GM12873 (cell line): Measurements from ENCODE around the gene SNX33.

ENCODE experiments used
- TF ChIP-seq, protein P1 (sequence below): IDR thresholded peaks from 2 replicates; pipeline ENCODE4 v1.5.1; 2012; ENCODE audit warnings: low read depth, mild to moderate bottlenecking, moderate library complexity, low read length, control low read depth; ENCODE audit not compliant: insufficient read depth; ENCODE audit errors: missing control alignments

SNX33 gene

DNA sequence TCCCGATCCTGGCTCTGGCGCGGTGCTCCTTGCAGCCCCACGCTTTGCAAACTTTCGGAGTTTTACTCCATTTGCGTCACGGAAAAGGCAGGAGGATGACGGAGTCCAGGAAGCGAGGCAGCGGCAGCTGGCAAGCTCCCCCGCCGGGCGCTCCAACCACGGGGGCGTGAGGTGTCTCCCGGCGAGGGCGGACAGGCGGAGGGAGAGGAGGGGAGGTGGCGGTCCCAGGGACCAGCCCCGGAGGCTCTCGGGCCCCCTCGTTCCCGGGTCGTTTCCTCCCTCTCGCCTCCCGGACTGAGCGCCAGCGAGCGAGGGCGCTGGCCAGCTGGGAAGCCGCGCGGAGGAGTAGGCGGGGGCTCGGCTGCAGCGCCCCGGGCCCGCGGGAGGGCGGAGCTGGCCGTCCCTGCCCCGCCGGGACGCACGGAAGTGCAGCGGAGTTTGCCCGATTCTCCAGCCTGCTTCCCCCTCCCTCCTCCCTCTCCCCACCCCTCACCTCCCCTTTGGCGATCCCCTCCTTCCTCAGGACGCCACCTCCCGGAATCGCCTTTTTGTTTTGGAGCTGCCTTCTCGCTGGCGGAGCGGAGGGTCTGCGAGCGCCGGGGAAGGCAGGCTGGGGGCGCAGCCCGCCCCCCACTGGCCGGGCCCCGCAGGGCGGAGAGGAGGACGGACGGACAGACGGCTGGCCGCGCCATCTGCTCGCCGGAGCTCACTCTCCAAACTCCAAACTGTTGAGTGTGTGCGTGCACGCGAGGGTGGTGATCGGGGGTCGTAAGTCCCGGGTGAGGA lies at the start of gene SNX33:
Gene SNX33 (plus strand): TSS at position 543 of the 786 bp plus-strand sequence. CDS start 1,191 bp downstream, outside the sequence.
- TF ChIP-seq, protein P1, sequence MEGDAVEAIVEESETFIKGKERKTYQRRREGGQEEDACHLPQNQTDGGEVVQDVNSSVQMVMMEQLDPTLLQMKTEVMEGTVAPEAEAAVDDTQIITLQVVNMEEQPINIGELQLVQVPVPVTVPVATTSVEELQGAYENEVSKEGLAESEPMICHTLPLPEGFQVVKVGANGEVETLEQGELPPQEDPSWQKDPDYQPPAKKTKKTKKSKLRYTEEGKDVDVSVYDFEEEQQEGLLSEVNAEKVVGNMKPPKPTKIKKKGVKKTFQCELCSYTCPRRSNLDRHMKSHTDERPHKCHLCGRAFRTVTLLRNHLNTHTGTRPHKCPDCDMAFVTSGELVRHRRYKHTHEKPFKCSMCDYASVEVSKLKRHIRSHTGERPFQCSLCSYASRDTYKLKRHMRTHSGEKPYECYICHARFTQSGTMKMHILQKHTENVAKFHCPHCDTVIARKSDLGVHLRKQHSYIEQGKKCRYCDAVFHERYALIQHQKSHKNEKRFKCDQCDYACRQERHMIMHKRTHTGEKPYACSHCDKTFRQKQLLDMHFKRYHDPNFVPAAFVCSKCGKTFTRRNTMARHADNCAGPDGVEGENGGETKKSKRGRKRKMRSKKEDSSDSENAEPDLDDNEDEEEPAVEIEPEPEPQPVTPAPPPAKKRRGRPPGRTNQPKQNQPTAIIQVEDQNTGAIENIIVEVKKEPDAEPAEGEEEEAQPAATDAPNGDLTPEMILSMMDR: peak; percentile 65

DNA sequence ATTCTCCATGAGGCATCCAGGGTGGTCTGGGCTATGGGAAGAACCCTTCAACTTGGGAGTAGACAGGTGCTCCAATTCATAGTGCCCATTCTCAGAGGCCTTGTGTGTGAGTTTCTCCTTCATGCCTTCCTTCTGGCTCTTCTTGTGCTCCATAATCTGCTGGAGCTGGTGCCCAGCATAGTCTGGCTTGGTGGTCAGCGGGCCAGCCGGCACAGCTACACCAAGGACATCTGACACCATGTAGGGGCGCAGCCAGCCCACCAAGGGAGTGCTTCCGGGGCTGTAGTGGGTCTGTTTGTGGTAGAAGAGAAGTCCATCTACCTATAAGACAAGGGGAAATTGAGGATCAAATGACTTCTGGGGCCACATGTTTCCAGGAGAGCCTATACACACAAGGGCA lies 49.4 kb upstream of the SNX33 start:
- TF ChIP-seq, protein P1: no peak

DNA sequence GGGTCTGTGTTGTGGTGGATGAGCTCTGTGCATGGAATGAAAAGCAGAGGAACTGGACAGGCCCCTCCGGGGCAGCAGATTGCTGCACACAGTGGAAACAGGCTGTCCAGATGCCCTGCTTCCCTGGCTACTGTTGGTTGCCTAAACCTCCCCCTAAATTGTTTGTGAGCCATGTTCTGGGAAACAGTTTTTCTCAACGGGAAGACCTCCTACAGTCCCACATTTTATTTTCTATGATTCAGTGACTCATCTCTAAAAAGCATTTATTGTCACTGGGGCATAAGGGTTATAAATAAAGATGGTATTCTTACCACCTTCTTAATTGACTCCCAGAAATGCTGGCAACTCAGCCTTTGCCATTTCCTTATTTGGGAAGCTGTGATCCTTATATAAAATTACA lies 48.3 kb upstream of the SNX33 start:
- TF ChIP-seq, protein P1: no peak

DNA sequence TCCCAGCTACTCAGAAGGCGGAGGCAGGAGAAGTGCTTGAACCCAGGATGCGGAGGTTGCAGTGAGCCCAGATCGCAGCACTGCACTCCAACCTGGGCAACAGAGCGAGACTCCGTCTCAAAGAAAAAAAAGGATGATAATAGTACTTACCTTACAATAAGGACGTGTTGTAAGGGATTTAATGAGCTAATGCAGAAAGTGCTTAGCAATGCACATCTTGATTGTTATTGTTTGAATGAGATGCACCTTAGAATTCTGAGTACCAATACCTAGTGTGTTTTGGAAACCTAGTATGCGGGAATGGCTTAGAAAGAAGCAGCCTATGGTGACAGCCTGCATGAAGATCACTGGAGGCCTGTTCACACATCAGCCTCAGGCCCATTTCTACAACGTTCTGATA lies 41.7 kb upstream of the SNX33 start:
- TF ChIP-seq, protein P1: no peak

DNA sequence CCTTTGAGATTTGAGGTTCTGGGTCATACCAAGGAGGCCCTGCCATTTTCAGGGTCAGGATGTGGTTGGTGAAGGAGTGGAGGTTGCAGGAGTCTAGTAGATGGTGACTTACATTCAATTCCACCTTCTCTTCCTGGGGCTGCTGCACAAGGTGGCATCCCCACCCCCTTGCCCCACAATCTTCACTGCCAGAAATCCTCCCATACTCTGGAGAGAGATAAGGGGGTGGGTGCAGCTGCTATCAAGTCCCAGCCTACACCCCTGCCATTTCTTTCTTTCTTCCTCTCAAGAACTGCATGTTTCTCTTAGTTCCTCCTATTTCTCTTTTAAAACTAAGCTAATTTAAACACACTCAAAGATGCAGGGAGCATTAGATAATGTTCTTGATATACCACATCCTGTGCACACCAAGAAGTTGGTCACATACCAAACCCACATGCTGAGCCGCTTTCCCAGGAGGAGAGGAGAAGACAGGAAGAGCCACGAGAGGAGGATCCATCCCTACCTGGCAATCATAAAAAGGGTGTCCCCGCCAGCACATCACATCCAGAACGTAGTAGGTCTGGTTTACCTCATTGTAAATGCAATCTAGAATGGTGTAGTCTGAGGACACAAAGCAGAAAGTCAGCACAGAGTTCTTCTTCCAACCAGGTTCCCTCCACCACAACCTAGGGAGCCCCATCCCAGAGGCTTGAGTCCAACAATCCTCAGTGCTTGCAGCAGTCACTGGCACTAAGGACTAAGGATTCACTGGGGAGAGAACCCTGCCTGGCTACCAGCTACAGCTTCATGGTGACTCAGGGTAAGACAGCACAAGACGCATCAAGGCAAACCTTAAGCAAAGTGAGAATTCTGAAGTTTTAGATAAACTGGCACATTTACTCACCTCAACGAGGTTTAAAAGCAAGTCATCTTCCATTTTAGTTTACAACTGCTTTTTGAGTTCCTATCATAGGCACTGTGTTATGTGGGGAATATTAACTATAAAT lies 40.7 kb upstream of the SNX33 start:
- TF ChIP-seq, protein P1: no peak

DNA sequence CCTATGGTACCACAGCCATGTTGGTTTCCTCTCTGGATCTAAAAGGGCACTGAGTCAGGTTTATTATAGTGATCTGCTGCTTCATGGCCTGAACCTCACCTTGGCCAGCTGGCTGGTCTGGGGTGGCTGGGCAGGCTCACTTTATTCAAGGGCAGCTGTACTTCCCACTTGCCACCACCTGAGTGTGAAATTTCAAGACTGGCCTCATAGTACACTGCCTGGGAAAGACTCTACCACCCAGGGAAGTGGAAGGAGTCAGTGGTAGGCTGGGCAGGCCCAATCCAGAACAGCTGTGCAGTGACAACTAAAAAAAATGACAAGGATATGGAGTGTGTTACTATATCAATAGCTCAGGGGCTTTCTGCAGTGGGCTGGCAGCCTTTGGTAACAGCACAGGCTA lies 30.9 kb upstream of the SNX33 start:
- TF ChIP-seq, protein P1: no peak
